ENCODE measurements around the gene CHAD. TPM values are rescaled to one million over a fixed set of nuclear protein-coding genes. Genes with fewer than 3 reads are reported as not detected.

CHAD gene
- total and polyA plus RNA-seq, 2 donors (not counting 3 experiments of a cell fraction or from before 2014, with no cell fraction given), result not detected

- Histone ChIP-seq H3K79me2 (ENCODE audit: control insufficient read depth, insufficient read depth, low read length) (no peaks in the 10 kb centered on the region), H2AFZ (ENCODE audit: low read depth, low read length) (no peak overlapping the region), H3K4me1 (ENCODE audit: control insufficient read depth, extremely low read depth, insufficient read depth, low read length) (no peaks in the 10 kb centered on the region), H3K4me2 (ENCODE audit: insufficient read depth, low read length) (no peak overlapping the region), H3K9ac (replicated peaks; ENCODE audit: extremely low read depth, insufficient read depth, low read length) (no peak overlapping the region), H4K20me1 (replicated peaks; ENCODE audit: control insufficient read depth, extremely low read depth, insufficient read depth, low read length) (no peaks in the 10 kb centered on the region), H3K4me3 (replicated peaks in 1 of 3; ENCODE audit: insufficient read depth in 1 of 3, low read depth in 1 of 3, low read length in 3 of 3) (no peak overlapping the region), H3K9me1 (replicated peaks; ENCODE audit: control insufficient read depth, extremely low read depth, insufficient read depth, low read length) (no peaks in the 10 kb centered on the region), H3K36me3 (ENCODE audit: control insufficient read depth in 2 of 2, extremely low read depth in 1 of 2, insufficient read depth in 2 of 2, low read length in 2 of 2) (no peaks in the 10 kb centered on the region), H3K9me3 (replicated peaks; ENCODE audit: control insufficient read depth, insufficient read depth, low read length) (no peaks in the 10 kb centered on the region), H3K27me3 (ENCODE audit: control insufficient read depth in 2 of 2, insufficient read depth in 2 of 2, low read length in 2 of 2) (peaks cover 0 to 2% of the 10 kb centered on the region in 2 experiments), H3K27ac (ENCODE audit: insufficient read depth, low read depth, low read length) (no peak overlapping the region)
- ChIA-PET POLR2A (no interaction called here), CTCF (no interaction called here)
- dilution Hi-C loops (cut with MboI; ENCODE audit: extremely low pct_ligation_motif_present, low sequenced_read_pairs) (no loop called here), intact Hi-C loops (cut with micrococcal nuclease) (no loop called here)
- no peak for TF ChIP-seq MAX (IDR thresholded peaks at IDR 0.05; ENCODE audit: insufficient read depth, insufficient read length)
- TF ChIP-seq, protein P1, sequence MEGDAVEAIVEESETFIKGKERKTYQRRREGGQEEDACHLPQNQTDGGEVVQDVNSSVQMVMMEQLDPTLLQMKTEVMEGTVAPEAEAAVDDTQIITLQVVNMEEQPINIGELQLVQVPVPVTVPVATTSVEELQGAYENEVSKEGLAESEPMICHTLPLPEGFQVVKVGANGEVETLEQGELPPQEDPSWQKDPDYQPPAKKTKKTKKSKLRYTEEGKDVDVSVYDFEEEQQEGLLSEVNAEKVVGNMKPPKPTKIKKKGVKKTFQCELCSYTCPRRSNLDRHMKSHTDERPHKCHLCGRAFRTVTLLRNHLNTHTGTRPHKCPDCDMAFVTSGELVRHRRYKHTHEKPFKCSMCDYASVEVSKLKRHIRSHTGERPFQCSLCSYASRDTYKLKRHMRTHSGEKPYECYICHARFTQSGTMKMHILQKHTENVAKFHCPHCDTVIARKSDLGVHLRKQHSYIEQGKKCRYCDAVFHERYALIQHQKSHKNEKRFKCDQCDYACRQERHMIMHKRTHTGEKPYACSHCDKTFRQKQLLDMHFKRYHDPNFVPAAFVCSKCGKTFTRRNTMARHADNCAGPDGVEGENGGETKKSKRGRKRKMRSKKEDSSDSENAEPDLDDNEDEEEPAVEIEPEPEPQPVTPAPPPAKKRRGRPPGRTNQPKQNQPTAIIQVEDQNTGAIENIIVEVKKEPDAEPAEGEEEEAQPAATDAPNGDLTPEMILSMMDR (IDR thresholded peaks at IDR 0.05; ENCODE audit: extremely low read depth in 1 of 2, insufficient read depth in 1 of 2, low read depth in 1 of 2, low read length in 2 of 2), result no peak
- no peak for TF ChIP-seq GATA2 (IDR thresholded peaks at IDR 0.05; ENCODE audit: insufficient read depth, insufficient read length, low read depth, low read length)
- no peak for TF ChIP-seq POLR2A (IDR thresholded peaks at IDR 0.05; ENCODE audit: low read depth, low read length)
- no peak for TF ChIP-seq FOS (IDR thresholded peaks at IDR 0.05; ENCODE audit: borderline replicate concordance, insufficient read depth, low read length)
- no peak for TF ChIP-seq MYC (IDR thresholded peaks at IDR 0.05; ENCODE audit: low read depth, low read length)
- TF ChIP-seq EZH2 (IDR thresholded peaks at IDR 0.05; ENCODE audit: borderline replicate concordance, low read depth, low read length, severe bottlenecking), result no peak
- no peak for TF ChIP-seq JUN (IDR thresholded peaks at IDR 0.05; ENCODE audit: borderline replicate concordance, insufficient read depth, insufficient read length, low read depth)
- no peak for TF ChIP-seq POLR2AphosphoS5 (IDR thresholded peaks at IDR 0.05; ENCODE audit: insufficient read depth, low read depth, low read length)
- FAIRE-seq, result no peak
- BruUV-seq (replicated peaks), result no TSS peak
- no peak for DNase-seq (ENCODE audit: low read depth, low spot score)
Measured at GRCh38 chr17:50499270-50499669, 30.6 kb upstream of the CHAD start.
